ENCODE data around the gene PRRX2. TPM values are rescaled to one million over a fixed set of nuclear protein-coding genes. Genes with fewer than 3 reads are reported as not detected.

The PRRX2 gene
- total and polyA plus RNA-seq, 9 donors: 0.20 to 4.0 (median 0.77) TPM

GRCh38 chr9:129685933-129686259 lies 20.4 kb downstream of the PRRX2 start:
- WGBS, 3 donors: 79 to 81% (median 79%) methylated on average over 3 of the region's 3 CpGs
- Histone ChIP-seq H3K9me3 (no peaks in the 10 kb centered on the region), H3K4me3 (no peak overlapping the region), H3K36me3 (no peaks in the 10 kb centered on the region), H3K27me3 (no peaks in the 10 kb centered on the region), H3K4me1 (ENCODE audit: insufficient read depth) (no peaks in the 10 kb centered on the region), H3K27ac (no peak overlapping the region)
- TF ChIP-seq EP300 (IDR thresholded peaks at IDR 0.05) (no peak), POLR2A (IDR thresholded peaks at IDR 0.05) (no peak)
- TF ChIP-seq, protein P1, sequence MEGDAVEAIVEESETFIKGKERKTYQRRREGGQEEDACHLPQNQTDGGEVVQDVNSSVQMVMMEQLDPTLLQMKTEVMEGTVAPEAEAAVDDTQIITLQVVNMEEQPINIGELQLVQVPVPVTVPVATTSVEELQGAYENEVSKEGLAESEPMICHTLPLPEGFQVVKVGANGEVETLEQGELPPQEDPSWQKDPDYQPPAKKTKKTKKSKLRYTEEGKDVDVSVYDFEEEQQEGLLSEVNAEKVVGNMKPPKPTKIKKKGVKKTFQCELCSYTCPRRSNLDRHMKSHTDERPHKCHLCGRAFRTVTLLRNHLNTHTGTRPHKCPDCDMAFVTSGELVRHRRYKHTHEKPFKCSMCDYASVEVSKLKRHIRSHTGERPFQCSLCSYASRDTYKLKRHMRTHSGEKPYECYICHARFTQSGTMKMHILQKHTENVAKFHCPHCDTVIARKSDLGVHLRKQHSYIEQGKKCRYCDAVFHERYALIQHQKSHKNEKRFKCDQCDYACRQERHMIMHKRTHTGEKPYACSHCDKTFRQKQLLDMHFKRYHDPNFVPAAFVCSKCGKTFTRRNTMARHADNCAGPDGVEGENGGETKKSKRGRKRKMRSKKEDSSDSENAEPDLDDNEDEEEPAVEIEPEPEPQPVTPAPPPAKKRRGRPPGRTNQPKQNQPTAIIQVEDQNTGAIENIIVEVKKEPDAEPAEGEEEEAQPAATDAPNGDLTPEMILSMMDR (IDR thresholded peaks at IDR 0.05): no peak
- no peak for DNase-seq
- intact Hi-C loops (cut with DNase I): no loop called here

- no peak for DNase-seq
- Histone ChIP-seq H3K9me3 (no peaks in the 10 kb centered on the region), H3K4me3 (no peak overlapping the region), H3K36me3 (no peaks in the 10 kb centered on the region), H3K27me3 (no peaks in the 10 kb centered on the region), H3K4me1 (ENCODE audit: insufficient read depth) (no peaks in the 10 kb centered on the region), H3K27ac (no peak overlapping the region)
- no peak for TF ChIP-seq POLR2A (IDR thresholded peaks at IDR 0.05)
- TF ChIP-seq, protein P1 (IDR thresholded peaks at IDR 0.05): no peak
- no peak for TF ChIP-seq EP300 (IDR thresholded peaks at IDR 0.05)
- intact Hi-C loops (cut with DNase I): no loop called here
- WGBS, 3 donors: 48 to 49% (median 49%) methylated on average over 9 of the region's 9 CpGs
These were observed 21.3 kb downstream of the PRRX2 start for GRCh38 chr9:129686736-129687135.

GRCh38 chr9:129687391-129687790 lies 21.9 kb downstream of the PRRX2 start:
- WGBS, 3 donors: 84 to 92% (median 90%) methylated on average over 10 of the region's 10 CpGs
- no peaks in the 10 kb centered on the region for H3K9me3 ChIP-seq
- intact Hi-C loops (cut with DNase I): no loop called here

DNA sequence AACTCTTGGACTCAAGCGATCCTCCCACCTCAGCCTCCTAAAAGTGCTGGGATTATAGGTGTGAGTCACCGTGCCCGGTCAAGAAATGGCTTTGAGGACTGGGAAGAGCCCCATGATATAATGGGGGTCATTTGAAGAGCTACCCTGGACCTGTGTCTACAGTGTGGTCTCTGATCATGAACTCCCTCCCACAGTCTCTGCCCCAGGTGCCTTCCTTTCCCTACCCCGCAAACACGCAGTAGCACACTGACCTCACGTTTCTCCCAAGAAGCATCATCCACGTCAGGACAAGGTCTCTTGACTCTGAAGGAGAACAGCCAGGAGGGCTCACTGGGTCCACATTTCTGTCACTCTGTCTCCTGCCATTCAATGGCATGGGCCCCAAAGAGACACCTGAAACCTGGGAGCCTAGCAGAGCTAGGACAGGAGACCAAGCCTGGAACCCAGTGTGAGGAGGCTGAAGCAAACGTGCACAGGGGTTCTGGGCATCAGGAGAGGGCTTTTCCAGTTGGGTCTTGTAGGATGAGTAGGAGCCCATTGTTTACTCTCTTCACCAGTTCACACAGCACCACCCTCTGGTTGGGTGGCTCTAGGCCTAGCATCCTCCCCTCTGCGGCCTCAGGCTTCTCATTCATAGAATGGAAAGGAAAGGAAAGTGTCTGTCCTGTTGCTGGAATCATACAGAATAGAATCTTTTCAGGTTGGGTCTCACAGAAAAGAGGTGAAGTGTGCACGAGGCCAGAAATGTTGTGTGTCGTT lies 23.0 kb downstream of the PRRX2 start:
- WGBS, 3 donors: 84 to 91% (median 85%) methylated on average over 11 of the region's 11 CpGs
- Histone ChIP-seq H3K9me3 (no peaks in the 10 kb centered on the region), H3K27me3 (no peaks in the 10 kb centered on the region), H3K4me3 (no peak overlapping the region), H3K4me1 (ENCODE audit: insufficient read depth) (no peaks in the 10 kb centered on the region), H3K36me3 (no peaks in the 10 kb centered on the region), H3K27ac (no peak overlapping the region)
- intact Hi-C loops (cut with DNase I): no loop called here
- no peak for TF ChIP-seq EP300 (IDR thresholded peaks at IDR 0.05)
- TF ChIP-seq, protein P1 (IDR thresholded peaks at IDR 0.05): no peak
- no peak for TF ChIP-seq POLR2A (IDR thresholded peaks at IDR 0.05)
- DNase-seq: no peak

More at GRCh38 chr9:129687391-129687790, 21.9 kb downstream of the PRRX2 start:
- H3K4me1 ChIP-seq (ENCODE audit: insufficient read depth): no peaks in the 10 kb centered on the region
- H3K27ac ChIP-seq: no peak overlapping the region
- DNase-seq: no peak
- TF ChIP-seq POLR2A (IDR thresholded peaks at IDR 0.05): no peak
- TF ChIP-seq, protein P1 (IDR thresholded peaks at IDR 0.05): no peak
- TF ChIP-seq EP300 (IDR thresholded peaks at IDR 0.05): no peak
- no peaks in the 10 kb centered on the region for H3K36me3 ChIP-seq
- no peaks in the 10 kb centered on the region for H3K27me3 ChIP-seq
- H3K4me3 ChIP-seq: no peak overlapping the region
